Astrocyte (in vitro differentiated cells and primary cell): Measurements from ENCODE around the gene OSTN. TPM values are rescaled to one million over a fixed set of nuclear protein-coding genes. Genes with fewer than 3 reads are reported as not detected.

ENCODE experiments used
- DNase-seq: peaks from one replicate; pipeline ENCODE4 v3.0.0-alpha.2; 2010; ENCODE audit warnings: low read depth
- FAIRE-seq: peaks from 2 replicates; lab custom pipeline; 2011; peaks lifted over from hg19 to GRCh38; lab: Jason Lieb, UNC
- H2AFZ ChIP-seq: 2 replicates; pipeline ENCODE4 v1.6.0; 2012; ENCODE audit warnings: low read depth, low read length, inconsistent platforms
- H3K27ac ChIP-seq: 2 replicates; pipeline ENCODE4 v1.5.1; 2011; ENCODE audit warnings: low read depth, low read length, inconsistent platforms
- H3K27me3 ChIP-seq: 2 replicates; pipeline ENCODE4 v1.6.0; 2011; ENCODE audit warnings: low read length, inconsistent platforms; ENCODE audit not compliant: insufficient read depth
- H3K36me3 ChIP-seq: 2 replicates; pipeline ENCODE4 v1.5.1; 2011; ENCODE audit warnings: low read length, inconsistent platforms; ENCODE audit not compliant: insufficient read depth
- H3K4me1 ChIP-seq: 2 replicates; pipeline ENCODE4 v1.5.1; 2011; ENCODE audit warnings: low read length, inconsistent platforms; ENCODE audit not compliant: insufficient read depth
- H3K4me2 ChIP-seq: 2 replicates; pipeline ENCODE4 v1.6.0; 2012; ENCODE audit warnings: low read length, inconsistent platforms
- H3K4me3 ChIP-seq: 2 replicates; pipeline ENCODE4 v1.5.1; 2011; ENCODE audit warnings: low read depth, mild to moderate bottlenecking, low read length, inconsistent platforms; ENCODE audit not compliant: insufficient read depth
- H3K79me2 ChIP-seq: 2 replicates; pipeline ENCODE4 v1.6.0; 2012; ENCODE audit warnings: mild to moderate bottlenecking, low read length, inconsistent platforms; ENCODE audit not compliant: insufficient read depth
- H3K9ac ChIP-seq: 2 replicates; pipeline ENCODE4 v1.6.0; 2012; ENCODE audit warnings: mild to moderate bottlenecking, low read length, inconsistent platforms
- H3K9me3 ChIP-seq: 2 replicates; pipeline ENCODE4 v1.5.1; 2012; ENCODE audit warnings: low read depth, mild to moderate bottlenecking, low read length, inconsistent platforms; ENCODE audit not compliant: insufficient read depth
- H4K20me1 ChIP-seq: 2 replicates; pipeline ENCODE4 v1.6.0; 2012; ENCODE audit warnings: low read length, inconsistent platforms; ENCODE audit not compliant: insufficient read depth
- H3K27ac Mint-ChIP-seq: one replicate; pipeline ENCODE4 v1.8.0; 2021; ENCODE audit warnings: mild to moderate bottlenecking, mixed read lengths; ENCODE audit not compliant: unreplicated experiment
- H3K27me3 Mint-ChIP-seq: one replicate; pipeline ENCODE4 v1.8.0; 2021; ENCODE audit warnings: low read depth, mixed read lengths; ENCODE audit not compliant: unreplicated experiment
- H3K36me3 Mint-ChIP-seq: one replicate; pipeline ENCODE4 v1.8.0; 2021; ENCODE audit warnings: low read depth, mixed read lengths; ENCODE audit not compliant: unreplicated experiment
- H3K4me1 Mint-ChIP-seq: one replicate; pipeline ENCODE4 v1.8.0; 2021; ENCODE audit warnings: low read depth, mixed read lengths; ENCODE audit not compliant: unreplicated experiment
- H3K4me3 Mint-ChIP-seq: one replicate; pipeline ENCODE4 v1.8.0; 2021; ENCODE audit warnings: mild to moderate bottlenecking, moderate library complexity, mixed read lengths; ENCODE audit not compliant: unreplicated experiment
- H3K9me3 Mint-ChIP-seq: one replicate; pipeline ENCODE4 v1.8.0; 2021; ENCODE audit warnings: mild to moderate bottlenecking, mixed read lengths; ENCODE audit not compliant: unreplicated experiment
- CTCF ChIP-seq: IDR thresholded peaks from 2 replicates; pipeline ENCODE4 v1.5.1; 2011; ENCODE audit warnings: low read depth, mild to moderate bottlenecking, inconsistent platforms, low read length, moderate library complexity; ENCODE audit not compliant: insufficient read depth
- EZH2 ChIP-seq: IDR thresholded peaks from 2 replicates; pipeline ENCODE4 v1.6.1; 2012; ENCODE audit warnings: mild to moderate bottlenecking, low read length, inconsistent platforms; ENCODE audit not compliant: insufficient read depth
- total RNA-seq: library from RNA; stranded (reverse); gene quantifications from 2 replicates; pipeline ENCODE4 v1.2.1, GENCODE V29; 2021

Gene OSTN
- total RNA-seq, 1 donor from 2014 or later: not detected

GRCh38 chr3:191158247-191158646 is 40.8 kb upstream of the OSTN start:
- H3K4me1 ChIP-seq: no peaks in the 10 kb centered on the region
- no peak overlapping the region for H3K4me3 ChIP-seq
- no peaks in the 10 kb centered on the region for H3K79me2 ChIP-seq
- peaks cover 3% of the 10 kb centered on the region for H3K9me3 ChIP-seq
- H3K9ac ChIP-seq: no peak overlapping the region
- no peaks in the 10 kb centered on the region for H4K20me1 ChIP-seq
- no peak for TF ChIP-seq EZH2
- no peak for TF ChIP-seq CTCF
- H3K4me2 ChIP-seq: no peak overlapping the region
- H3K36me3 ChIP-seq: no peaks in the 10 kb centered on the region
- peak; percentile 64 for FAIRE-seq
- Mint-ChIP-seq H3K27me3 (no peaks in the 10 kb centered on the region), H3K27ac (no peak overlapping the region), H3K36me3 (no peaks in the 10 kb centered on the region), H3K9me3 (peaks cover 13% of the 10 kb centered on the region), H3K4me1 (no peaks in the 10 kb centered on the region), H3K4me3 (no peak overlapping the region)
- H2AFZ ChIP-seq: no peak overlapping the region
- no peak for DNase-seq
- H3K27me3 ChIP-seq: no peaks in the 10 kb centered on the region
- H3K27ac ChIP-seq: no peak overlapping the region

- H3K27ac Mint-ChIP-seq: no peak overlapping the region
Observed at GRCh38 chr3:191158815-191159214, 40.2 kb upstream of the OSTN start.

More at GRCh38 chr3:191158815-191159214, 40.2 kb upstream of the OSTN start:
- Mint-ChIP-seq H3K4me3 (no peak overlapping the region), H3K9me3 (peaks cover 9% of the 10 kb centered on the region), H3K4me1 (no peaks in the 10 kb centered on the region), H3K36me3 (no peaks in the 10 kb centered on the region), H3K27me3 (no peaks in the 10 kb centered on the region)
- H3K9ac ChIP-seq: no peak overlapping the region
- H3K4me3 ChIP-seq: no peak overlapping the region
- H3K9me3 ChIP-seq: peaks cover 3% of the 10 kb centered on the region
- H2AFZ ChIP-seq: no peak overlapping the region
- TF ChIP-seq EZH2 (no peak), CTCF (no peak)
- H3K27ac ChIP-seq: no peak overlapping the region
- H4K20me1 ChIP-seq: no peaks in the 10 kb centered on the region
- no peaks in the 10 kb centered on the region for H3K79me2 ChIP-seq
- no peak overlapping the region for H3K4me2 ChIP-seq
- H3K4me1 ChIP-seq: no peaks in the 10 kb centered on the region
- H3K27me3 ChIP-seq: no peaks in the 10 kb centered on the region
- no peak for DNase-seq
- H3K36me3 ChIP-seq: no peaks in the 10 kb centered on the region
- FAIRE-seq: no peak
